ENCODE results near the gene MAGI3.
"Not testable (repeated sequence)": the region's sequence is repeated elsewhere in the genome, so short reads cannot be mapped to it uniquely, and the experiment has no call there.

MAGI3 gene

GRCh38 chr1:113391649-113392271 lies 1.4 kb downstream of the MAGI3 start:
- Mint-ChIP-seq H3K9me3 (peaks cover 0 to 6% of the 10 kb centered on the region in 2 donors), H3K27me3 (peaks cover 22% of the 10 kb centered on the region), H3K4me3 (peak overlapping the region; percentile 79 to 83), H3K4me1 (peaks cover 32% of the 10 kb centered on the region), H3K27ac (no peak overlapping the region)
- ATAC-seq (no peak), DNase-seq (peak; percentile 13 to 16)

DNA sequence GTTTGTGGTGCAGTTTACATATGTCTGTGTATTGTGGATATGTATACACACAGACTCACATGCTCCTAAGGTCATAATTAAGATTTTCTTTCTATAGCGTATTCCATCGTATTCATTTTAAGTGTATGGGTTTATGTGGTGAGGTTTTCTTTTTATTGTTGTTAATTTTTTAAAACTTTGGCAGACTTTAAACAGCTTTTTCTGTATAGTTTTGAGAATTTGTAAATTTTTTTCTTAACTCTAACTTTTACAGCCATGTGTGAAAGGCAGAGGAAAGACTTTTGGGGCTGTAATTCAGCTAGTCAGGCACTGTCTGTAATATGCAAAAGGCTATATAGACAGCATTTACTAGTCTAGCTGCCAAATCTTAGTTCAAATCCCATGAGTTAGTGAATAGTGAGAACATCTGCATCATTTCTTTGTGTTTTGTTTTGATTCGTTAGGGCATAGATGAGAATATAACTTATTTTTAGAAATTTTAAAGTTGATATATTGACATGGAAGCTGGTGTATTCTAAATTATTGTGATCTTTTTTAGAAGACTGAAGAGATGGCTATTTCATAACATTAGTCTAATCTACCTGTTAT lies 2.3 kb downstream of the MAGI3 start:
- ATAC-seq (no peak), DNase-seq (no peak)
- H3K4me3 Mint-ChIP-seq: no peak overlapping the region
- H3K27me3 Mint-ChIP-seq: peaks cover 22% of the 10 kb centered on the region
- H3K27ac Mint-ChIP-seq: no peak overlapping the region
- peaks cover 0 to 6% of the 10 kb centered on the region in 2 donors for H3K9me3 Mint-ChIP-seq
- H3K4me1 Mint-ChIP-seq: peaks cover 32% of the 10 kb centered on the region

GRCh38 chr1:113394043-113394862 lies 3.9 kb downstream of the MAGI3 start:
- Mint-ChIP-seq H3K4me3 (no peak overlapping the region), H3K27ac (no peak overlapping the region), H3K4me1 (peaks cover 22% of the 10 kb centered on the region), H3K27me3 (peaks cover 37% of the 10 kb centered on the region), H3K9me3 (no peaks in the 10 kb centered on the region)
- DNase-seq (no peak), ATAC-seq (no peak)

DNA sequence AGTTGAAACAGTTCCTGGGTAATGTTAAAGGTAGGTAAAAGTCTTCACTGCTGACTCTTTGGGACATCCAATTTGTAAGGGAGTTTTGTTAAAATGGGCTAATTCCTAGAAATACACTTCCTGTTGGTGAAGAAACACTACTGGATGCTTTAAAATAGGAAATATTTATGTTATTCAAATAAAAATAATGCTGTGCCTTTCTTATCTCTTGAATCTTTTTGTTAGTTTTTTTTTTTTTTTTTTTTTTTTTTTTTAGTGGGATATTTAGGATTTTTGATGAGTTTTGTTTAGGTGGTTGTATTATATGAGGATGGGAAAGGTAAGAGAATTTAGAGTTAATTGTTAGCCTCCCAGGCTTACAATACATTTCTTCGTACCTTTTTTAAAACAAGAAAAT lies 4.5 kb downstream of the MAGI3 start:
- H3K27me3 Mint-ChIP-seq: peaks cover 38% of the 10 kb centered on the region
- peaks cover 17% of the 10 kb centered on the region for H3K4me1 Mint-ChIP-seq
- H3K27ac Mint-ChIP-seq: no peak overlapping the region
- no peak overlapping the region for H3K4me3 Mint-ChIP-seq
- no peak for DNase-seq
- no peak for ATAC-seq
- H3K9me3 Mint-ChIP-seq: no peaks in the 10 kb centered on the region

GRCh38 chr1:113396102-113396501 lies 5.8 kb downstream of the MAGI3 start:
- H3K27me3 Mint-ChIP-seq: peaks cover 36% of the 10 kb centered on the region
- no peak for DNase-seq
- no peak for ATAC-seq
- no peaks in the 10 kb centered on the region for H3K9me3 Mint-ChIP-seq
- H3K4me3 Mint-ChIP-seq: no peak overlapping the region
- no peak overlapping the region for H3K27ac Mint-ChIP-seq
- H3K4me1 Mint-ChIP-seq: peaks cover 15% of the 10 kb centered on the region

DNA sequence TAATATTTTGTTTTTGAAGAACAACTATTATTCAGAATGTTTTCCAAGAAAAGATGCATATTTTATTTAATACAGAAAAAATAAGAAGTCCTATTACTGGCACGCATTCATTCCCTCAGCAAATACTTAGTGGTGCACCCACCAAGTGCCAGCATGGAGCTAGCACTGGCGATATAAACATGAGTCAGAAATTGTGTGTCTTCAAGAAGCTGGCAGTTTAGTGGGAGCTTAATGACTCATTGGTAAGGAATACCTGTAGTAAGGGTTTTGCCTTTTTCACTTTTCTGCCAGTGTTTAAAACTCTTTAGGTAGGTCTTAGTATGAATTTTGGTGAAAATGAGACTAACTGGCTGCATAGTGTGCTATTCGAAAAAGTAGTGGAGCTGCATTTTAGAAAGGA lies 6.3 kb downstream of the MAGI3 start:
- no peak for DNase-seq
- Mint-ChIP-seq H3K9me3 (no peaks in the 10 kb centered on the region), H3K4me3 (no peak overlapping the region), H3K4me1 (peaks cover 10% of the 10 kb centered on the region), H3K27ac (no peak overlapping the region), H3K27me3 (peaks cover 32% of the 10 kb centered on the region)
- no peak for ATAC-seq

GRCh38 chr1:113399062-113399583 lies 8.8 kb downstream of the MAGI3 start:
- ATAC-seq: no peak
- Mint-ChIP-seq H3K27me3 (peaks cover 29% of the 10 kb centered on the region), H3K27ac (no peak overlapping the region)

DNA sequence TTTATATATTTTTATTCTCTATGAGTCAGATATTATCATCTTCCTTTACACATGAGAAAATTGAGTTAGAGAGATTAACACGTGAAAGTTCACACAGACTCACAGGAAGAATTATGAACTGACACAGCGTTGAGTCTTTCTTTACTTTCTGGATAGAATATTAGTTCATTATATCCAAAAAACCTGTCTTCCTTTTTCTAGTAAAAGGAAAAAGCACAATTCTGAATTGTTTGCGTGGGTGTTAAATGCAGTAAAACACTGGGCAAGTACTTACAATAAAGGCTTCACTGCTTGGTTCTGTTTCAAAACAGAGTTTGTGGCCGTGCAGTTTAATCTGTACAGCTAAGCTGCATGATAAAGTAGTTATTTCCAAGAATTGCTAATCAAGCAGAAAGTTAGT lies 10.8 kb downstream of the MAGI3 start:
- H3K27ac Mint-ChIP-seq: no peak overlapping the region
- no peak for DNase-seq
- ATAC-seq: no peak
- peaks cover 25% of the 10 kb centered on the region for H3K27me3 Mint-ChIP-seq
- no peaks in the 10 kb centered on the region for H3K4me1 Mint-ChIP-seq
- no peak overlapping the region for H3K4me3 Mint-ChIP-seq
- no peaks in the 10 kb centered on the region for H3K9me3 Mint-ChIP-seq

More at GRCh38 chr1:113399062-113399583, 8.8 kb downstream of the MAGI3 start:
- Mint-ChIP-seq H3K9me3 (no peaks in the 10 kb centered on the region), H3K4me3 (no peak overlapping the region), H3K4me1 (no peaks in the 10 kb centered on the region)
- DNase-seq: no peak

- H3K9me3 Mint-ChIP-seq: no peaks in the 10 kb centered on the region
- no peaks in the 10 kb centered on the region for H3K4me1 Mint-ChIP-seq
- no peak overlapping the region for H3K4me3 Mint-ChIP-seq
- H3K27ac Mint-ChIP-seq: no peak overlapping the region
- ATAC-seq (no peak), DNase-seq (no peak)
- peaks cover 26% of the 10 kb centered on the region for H3K27me3 Mint-ChIP-seq
Measured at GRCh38 chr1:113401728-113402127, 11.4 kb downstream of the MAGI3 start.

- Mint-ChIP-seq H3K27me3 (peaks cover 29% of the 10 kb centered on the region), H3K4me1 (no peaks in the 10 kb centered on the region), H3K4me3 (no peak overlapping the region), H3K27ac (no peak overlapping the region), H3K9me3 (no peaks in the 10 kb centered on the region)
- no peak for DNase-seq
- ATAC-seq: no peak
Measured at GRCh38 chr1:113403065-113403464, 12.8 kb downstream of the MAGI3 start.

- Mint-ChIP-seq H3K27ac (no peak overlapping the region), H3K27me3 (peaks cover 16% of the 10 kb centered on the region), H3K4me1 (no peaks in the 10 kb centered on the region), H3K9me3 (no peaks in the 10 kb centered on the region), H3K4me3 (no peak overlapping the region)
- no peak for ATAC-seq
- no peak for DNase-seq
Measured at GRCh38 chr1:113405573-113405972, 15.3 kb downstream of the MAGI3 start.

GRCh38 chr1:113406149-113406548 lies 15.8 kb downstream of the MAGI3 start:
- ATAC-seq, H3K4me3 Mint-ChIP-seq, H3K27ac Mint-ChIP-seq, H3K9me3 Mint-ChIP-seq, DNase-seq, H3K4me1 Mint-ChIP-seq: not testable (repeated sequence)
- peaks cover 16% of the 10 kb centered on the region for H3K27me3 Mint-ChIP-seq

- no peak for DNase-seq
- Mint-ChIP-seq H3K27me3 (peaks cover 7% of the 10 kb centered on the region), H3K4me3 (no peak overlapping the region), H3K4me1 (no peaks in the 10 kb centered on the region), H3K27ac (no peak overlapping the region), H3K9me3 (no peaks in the 10 kb centered on the region)
- no peak for ATAC-seq
Measured at GRCh38 chr1:113409363-113409762, 19.0 kb downstream of the MAGI3 start.

DNA sequence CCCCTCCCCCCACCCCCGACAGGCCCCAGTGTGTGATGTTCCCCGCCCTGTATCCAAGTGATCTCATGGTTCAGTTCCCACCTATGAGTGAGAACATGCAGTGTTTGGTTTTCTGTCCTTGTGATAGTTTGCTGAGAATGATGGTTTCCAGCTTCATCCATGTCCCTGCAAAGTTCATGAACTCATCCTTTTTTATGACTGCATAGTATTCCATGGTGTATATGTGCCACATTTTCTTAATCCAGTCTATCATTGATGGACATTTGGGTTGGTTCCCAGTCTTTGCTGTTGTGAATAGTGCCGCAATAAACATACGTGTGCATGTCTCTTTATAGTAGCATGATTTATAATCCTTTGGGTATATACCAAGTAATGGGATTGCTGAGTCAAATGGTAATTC lies 21.7 kb downstream of the MAGI3 start:
- not testable (repeated sequence) for H3K4me3 Mint-ChIP-seq, H3K4me1 Mint-ChIP-seq, DNase-seq, H3K9me3 Mint-ChIP-seq, H3K27me3 Mint-ChIP-seq, ATAC-seq, H3K27ac Mint-ChIP-seq

DNA sequence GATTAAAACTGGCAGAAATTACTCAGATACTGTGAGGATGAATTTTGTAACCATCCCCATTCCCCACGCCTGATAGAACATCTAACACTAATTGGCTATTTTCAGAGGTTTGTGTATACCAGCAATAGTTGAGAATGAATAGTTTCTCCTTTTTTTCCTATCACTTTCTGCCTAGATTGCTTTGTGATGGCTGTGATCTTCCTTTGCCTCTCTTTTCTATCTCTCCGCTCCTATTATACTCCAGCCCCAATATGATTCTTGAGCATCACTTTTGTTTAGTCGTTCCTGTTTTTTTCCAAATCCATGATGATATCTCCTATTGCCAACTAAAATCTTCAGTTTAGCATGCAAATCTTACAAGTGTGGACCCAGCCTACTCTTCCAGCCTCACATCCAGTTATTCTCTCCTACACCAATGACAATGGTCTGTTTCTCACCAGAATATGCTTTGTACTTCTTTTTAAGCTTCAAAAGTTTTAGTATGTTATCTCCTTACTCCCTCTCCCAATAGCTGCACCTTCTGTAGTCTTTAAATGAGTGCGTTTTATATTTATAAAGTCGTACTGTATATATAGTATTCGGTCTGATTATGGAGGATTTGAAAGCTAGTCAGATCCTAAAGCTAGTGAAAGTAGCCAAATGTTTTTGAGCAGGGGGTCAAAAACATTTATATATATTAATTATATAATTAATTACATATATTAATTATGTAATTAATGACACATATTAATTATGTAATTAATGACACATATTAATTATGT lies 25.2 kb downstream of the MAGI3 start:
- Mint-ChIP-seq H3K27me3 (no peaks in the 10 kb centered on the region), H3K4me1 (no peaks in the 10 kb centered on the region), H3K9me3 (no peaks in the 10 kb centered on the region), H3K27ac (no peak overlapping the region), H3K4me3 (no peak overlapping the region)
- DNase-seq (no peak), ATAC-seq (peak; percentile 78)

Measured in stimulated activated naive CD8-positive, alpha-beta T cell treated with anti-CD3 and anti-CD28 coated beads, Interleukin-15, amount 100 ng/mL, for 72 hours (primary cell).